Measurements from ENCODE around the gene GEMIN4.

GEMIN4 gene

DNA sequence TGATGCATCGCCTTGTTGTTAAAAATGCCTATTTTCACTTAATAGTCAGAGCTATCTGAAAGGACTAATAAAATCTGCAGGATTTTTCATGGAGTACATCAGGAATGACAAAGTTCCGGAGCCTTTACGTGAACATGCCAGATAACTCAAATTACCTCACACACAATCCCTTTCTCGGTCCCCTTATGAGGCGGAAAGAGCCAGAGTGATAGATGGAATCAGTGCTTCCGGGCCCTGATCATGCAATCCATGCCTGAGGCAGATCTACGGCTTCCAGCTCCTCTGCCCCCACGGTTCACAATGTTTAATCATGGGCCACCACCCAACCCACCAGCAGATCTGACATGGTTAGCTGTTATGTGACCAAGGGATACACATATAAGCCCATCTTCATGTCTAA is 54.4 kb downstream of the GEMIN4 start:
- DNase-seq: no peak

- DNase-seq: no peak
These were observed 55.7 kb downstream of the GEMIN4 start for GRCh38 chr17:696369-696768.

Data from right hindlimb (tissue), 1 donor.